HepG2 (cell line): ENCODE results near the gene RIN3. TPM values are rescaled to one million over a fixed set of nuclear protein-coding genes. Genes with fewer than 3 reads are reported as not detected.
A peak's percentile ranks its signal among the peaks of the same experiment; 100 is the strongest.

Experiments used
- FOSL2 ChIP-seq: sonication (generic); formaldehyde crosslinking; IDR thresholded peaks from 2 replicates; pipeline ENCODE4 v1.4.0; 2020; ENCODE audit warnings: missing genetic modification reagents
- FOXJ3 ChIP-seq: sonication (generic); formaldehyde crosslinking; IDR thresholded peaks from 2 replicates; pipeline ENCODE4 v1.4.0; 2020; ENCODE audit warnings: missing genetic modification reagents, mild to moderate bottlenecking, borderline replicate concordance
- FOXK1 ChIP-seq: sonication (generic); formaldehyde crosslinking; IDR thresholded peaks from 2 replicates; pipeline ENCODE4 v1.4.0; 2020; ENCODE audit warnings: low read depth, missing genetic modification reagents, borderline replicate concordance
- HMG20B ChIP-seq: conservative IDR thresholded peaks from 2 replicates; pipeline ENCODE4 v1.6.1; 2016; ENCODE audit warnings: missing genetic modification reagents, missing compliant biosample characterization
- HNF1A ChIP-seq, 2 experiments: sonication (generic) in 1 of 2; formaldehyde crosslinking in 1 of 2; IDR thresholded peaks; 2 replicates each; pipeline versions ENCODE4 v1.4.0 to v1.6.1; 2016 to 2020; ENCODE audit warnings: borderline replicate concordance in 1 of 2, low read depth in 1 of 2, mild to moderate bottlenecking in 1 of 2, missing genetic modification reagents in 1 of 2
- JDP2 ChIP-seq: sonication (generic); formaldehyde crosslinking; IDR thresholded peaks from 2 replicates; pipeline ENCODE4 v1.8.1; 2022; ENCODE audit warnings: missing genetic modification reagents, borderline replicate concordance
- PHF8 ChIP-seq: sonication (generic); formaldehyde crosslinking; IDR thresholded peaks from 2 replicates; pipeline ENCODE4 v1.5.0; 2020; ENCODE audit warnings: missing genetic modification reagents
- SOX5 ChIP-seq: IDR thresholded peaks from 2 replicates; pipeline ENCODE4 v1.6.1; 2016; ENCODE audit warnings: borderline replicate concordance
- ZNF317 ChIP-seq: sonication (generic); formaldehyde crosslinking; IDR thresholded peaks from 2 replicates; pipeline ENCODE4 v1.5.0; 2020; ENCODE audit warnings: mild to moderate bottlenecking, missing genetic modification reagents
- ZNF569 ChIP-seq: sonication (generic); formaldehyde crosslinking; IDR thresholded peaks from 2 replicates; pipeline ENCODE4 v1.5.0; 2020; ENCODE audit warnings: mild to moderate bottlenecking, missing genetic modification reagents, moderate library complexity, borderline replicate concordance
- ZSCAN9 ChIP-seq: IDR thresholded peaks from 2 replicates; pipeline ENCODE4 v1.6.1; 2016; ENCODE audit warnings: borderline replicate concordance
- polyA plus RNA-seq, 8 experiments: library from polyadenylated mRNA; depleted of rRNA in 3 of 8; stranded (reverse) in 7 of 8; unstranded in 1 of 8; fragments of >200 nt; fragmentation: Illumina TruSeq in 4 of 8; extraction: Trizol in 4 of 8; gene quantifications; 2 replicates each; pipeline versions ENCODE4 v1.2.1 to v1.2.3, GENCODE V29; 2011 to 2016; ENCODE audit warnings: low read depth in 4 of 8, missing spikeins in 1 of 8, mixed read lengths in 1 of 8; ENCODE audit not compliant: insufficient read depth in 1 of 8
- total RNA-seq, 5 experiments: library from RNA; depleted of rRNA; stranded (reverse); fragments of >200 nt; fragmentation: Illumina TruSeq; extraction: Trizol; gene quantifications; 2 replicates each; pipeline ENCODE4 v1.2.3, GENCODE V29; 2016; ENCODE audit warnings: low read depth in 1 of 5
- TF ChIP-seq, protein P1 (sequence below): IDR thresholded peaks from 2 replicates; pipeline ENCODE4 v1.6.1; 2016
- TF ChIP-seq, protein P2 (sequence below): sonication (generic); formaldehyde crosslinking; IDR thresholded peaks from 2 replicates; pipeline ENCODE4 v1.4.0; 2020; ENCODE audit warnings: mild to moderate bottlenecking, missing genetic modification reagents, borderline replicate concordance
- TF ChIP-seq, protein P3 (sequence below): sonication (generic); formaldehyde crosslinking; IDR thresholded peaks from 2 replicates; pipeline ENCODE4 v1.5.1; 2020; ENCODE audit warnings: mild to moderate bottlenecking, missing genetic modification reagents, borderline replicate concordance
- TF ChIP-seq, protein P4 (sequence below): sonication (generic); formaldehyde crosslinking; IDR thresholded peaks from 2 replicates; pipeline ENCODE4 v1.4.0; 2020; ENCODE audit warnings: mild to moderate bottlenecking, low read depth, missing genetic modification reagents

Gene RIN3
- total and polyA plus RNA-seq, 2 of the 13 experiments (the other 11 are each of a cell fraction or from before 2014, with no cell fraction given): 2.3 to 3.6 TPM

DNA sequence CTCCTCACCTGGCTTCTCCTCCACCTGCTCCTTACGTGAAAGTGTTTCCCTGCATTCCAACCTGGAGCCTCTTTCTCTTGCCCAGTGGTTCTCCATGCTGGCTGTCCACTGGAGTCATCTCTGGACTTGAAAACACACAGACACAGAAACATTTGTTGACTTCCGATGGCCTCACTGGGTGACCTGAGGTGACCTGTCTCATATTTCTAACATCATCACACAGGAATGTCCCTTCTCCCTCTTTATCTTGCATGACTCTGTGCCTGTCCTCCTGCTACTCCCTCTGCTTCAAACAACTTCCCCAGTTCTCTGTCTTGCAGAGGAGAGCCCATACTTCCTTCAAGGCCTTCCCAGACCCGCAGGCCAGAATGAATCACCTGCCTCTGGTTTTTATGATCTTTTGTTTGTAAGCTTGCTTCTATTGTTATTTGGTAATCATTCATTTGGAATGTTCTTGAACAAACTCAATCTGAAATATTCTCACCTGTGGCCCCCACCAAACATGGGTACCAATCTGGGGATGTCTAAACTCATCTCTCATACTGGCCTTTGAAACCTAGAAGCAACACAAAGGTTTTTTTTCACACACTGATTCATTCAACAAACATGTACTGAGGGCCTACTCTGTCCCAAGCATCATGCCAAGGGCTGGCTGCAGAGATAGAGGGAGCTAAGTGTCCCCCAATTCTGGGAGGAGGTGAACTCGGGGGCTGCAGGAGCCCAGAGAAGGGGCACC lies 9.7 kb upstream of the RIN3 start (continued):
- TF ChIP-seq HNF1A (IDR thresholded peaks at IDR 0.05; ENCODE audit: low read depth) (no peak), HNF1A (CRISPR knock-in tag; IDR thresholded peaks at IDR 0.05; ENCODE audit: borderline replicate concordance) (0 out of 2 replicates have a peak, but pooled peaks have one; percentile 24), ZNF317 (CRISPR knock-in tag) (no peak), FOXJ3 (peak; percentile 82), FOXK1 (peak; percentile 80; the same call in 1 of the 2 replicates), ZNF569 (CRISPR knock-in tag) (no peak), PHF8 (no peak), ZSCAN9 (CRISPR knock-in tag) (0 out of 2 replicates have a peak, but pooled peaks have one; percentile 71), HMG20B (CRISPR knock-in tag) (peak; percentile 15; the same call in 1 of the 2 replicates), FOSL2 (CRISPR knock-in tag) (peak; percentile 84), JDP2 (CRISPR knock-in tag) (no peak), SOX5 (CRISPR knock-in tag) (peak; percentile 83)
- TF ChIP-seq, protein P1, sequence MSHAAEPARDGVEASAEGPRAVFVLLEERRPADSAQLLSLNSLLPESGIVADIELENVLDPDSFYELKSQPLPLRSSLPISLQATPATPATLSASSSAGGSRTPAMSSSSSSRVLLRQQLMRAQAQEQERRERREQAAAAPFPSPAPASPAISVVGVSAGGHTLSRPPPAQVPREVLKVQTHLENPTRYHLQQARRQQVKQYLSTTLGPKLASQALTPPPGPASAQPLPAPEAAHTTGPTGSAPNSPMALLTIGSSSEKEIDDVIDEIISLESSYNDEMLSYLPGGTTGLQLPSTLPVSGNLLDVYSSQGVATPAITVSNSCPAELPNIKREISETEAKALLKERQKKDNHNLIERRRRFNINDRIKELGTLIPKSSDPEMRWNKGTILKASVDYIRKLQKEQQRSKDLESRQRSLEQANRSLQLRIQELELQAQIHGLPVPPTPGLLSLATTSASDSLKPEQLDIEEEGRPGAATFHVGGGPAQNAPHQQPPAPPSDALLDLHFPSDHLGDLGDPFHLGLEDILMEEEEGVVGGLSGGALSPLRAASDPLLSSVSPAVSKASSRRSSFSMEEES: 0 out of 2 replicates have a peak, but pooled peaks have one; percentile 31
- TF ChIP-seq, protein P2, sequence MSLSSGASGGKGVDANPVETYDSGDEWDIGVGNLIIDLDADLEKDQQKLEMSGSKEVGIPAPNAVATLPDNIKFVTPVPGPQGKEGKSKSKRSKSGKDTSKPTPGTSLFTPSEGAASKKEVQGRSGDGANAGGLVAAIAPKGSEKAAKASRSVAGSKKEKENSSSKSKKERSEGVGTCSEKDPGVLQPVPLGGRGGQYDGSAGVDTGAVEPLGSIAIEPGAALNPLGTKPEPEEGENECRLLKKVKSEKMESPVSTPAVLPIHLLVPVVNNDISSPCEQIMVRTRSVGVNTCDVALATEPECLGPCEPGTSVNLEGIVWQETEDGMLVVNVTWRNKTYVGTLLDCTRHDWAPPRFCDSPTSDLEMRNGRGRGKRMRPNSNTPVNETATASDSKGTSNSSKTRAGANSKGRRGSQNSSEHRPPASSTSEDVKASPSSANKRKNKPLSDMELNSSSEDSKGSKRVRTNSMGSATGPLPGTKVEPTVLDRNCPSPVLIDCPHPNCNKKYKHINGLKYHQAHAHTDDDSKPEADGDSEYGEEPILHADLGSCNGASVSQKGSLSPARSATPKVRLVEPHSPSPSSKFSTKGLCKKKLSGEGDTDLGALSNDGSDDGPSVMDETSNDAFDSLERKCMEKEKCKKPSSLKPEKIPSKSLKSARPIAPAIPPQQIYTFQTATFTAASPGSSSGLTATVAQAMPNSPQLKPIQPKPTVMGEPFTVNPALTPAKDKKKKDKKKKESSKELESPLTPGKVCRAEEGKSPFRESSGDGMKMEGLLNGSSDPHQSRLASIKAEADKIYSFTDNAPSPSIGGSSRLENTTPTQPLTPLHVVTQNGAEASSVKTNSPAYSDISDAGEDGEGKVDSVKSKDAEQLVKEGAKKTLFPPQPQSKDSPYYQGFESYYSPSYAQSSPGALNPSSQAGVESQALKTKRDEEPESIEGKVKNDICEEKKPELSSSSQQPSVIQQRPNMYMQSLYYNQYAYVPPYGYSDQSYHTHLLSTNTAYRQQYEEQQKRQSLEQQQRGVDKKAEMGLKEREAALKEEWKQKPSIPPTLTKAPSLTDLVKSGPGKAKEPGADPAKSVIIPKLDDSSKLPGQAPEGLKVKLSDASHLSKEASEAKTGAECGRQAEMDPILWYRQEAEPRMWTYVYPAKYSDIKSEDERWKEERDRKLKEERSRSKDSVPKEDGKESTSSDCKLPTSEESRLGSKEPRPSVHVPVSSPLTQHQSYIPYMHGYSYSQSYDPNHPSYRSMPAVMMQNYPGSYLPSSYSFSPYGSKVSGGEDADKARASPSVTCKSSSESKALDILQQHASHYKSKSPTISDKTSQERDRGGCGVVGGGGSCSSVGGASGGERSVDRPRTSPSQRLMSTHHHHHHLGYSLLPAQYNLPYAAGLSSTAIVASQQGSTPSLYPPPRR (CRISPR knock-in tag): peak; percentile 34; the same call in 1 of the 2 replicates
- TF ChIP-seq, protein P3, sequence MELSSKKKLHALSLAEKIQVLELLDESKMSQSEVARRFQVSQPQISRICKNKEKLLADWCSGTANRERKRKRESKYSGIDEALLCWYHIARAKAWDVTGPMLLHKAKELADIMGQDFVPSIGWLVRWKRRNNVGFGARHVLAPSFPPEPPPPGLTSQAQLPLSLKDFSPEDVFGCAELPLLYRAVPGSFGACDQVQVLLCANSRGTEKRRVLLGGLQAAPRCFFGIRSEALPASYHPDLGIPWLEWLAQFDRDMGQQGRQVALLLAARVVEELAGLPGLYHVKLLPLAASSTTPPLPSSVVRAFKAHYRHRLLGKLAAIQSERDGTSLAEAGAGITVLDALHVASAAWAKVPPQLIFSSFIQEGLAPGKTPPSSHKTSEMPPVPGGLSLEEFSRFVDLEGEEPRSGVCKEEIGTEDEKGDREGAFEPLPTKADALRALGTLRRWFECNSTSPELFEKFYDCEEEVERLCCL (CRISPR knock-in tag): no peak
- TF ChIP-seq, protein P4, sequence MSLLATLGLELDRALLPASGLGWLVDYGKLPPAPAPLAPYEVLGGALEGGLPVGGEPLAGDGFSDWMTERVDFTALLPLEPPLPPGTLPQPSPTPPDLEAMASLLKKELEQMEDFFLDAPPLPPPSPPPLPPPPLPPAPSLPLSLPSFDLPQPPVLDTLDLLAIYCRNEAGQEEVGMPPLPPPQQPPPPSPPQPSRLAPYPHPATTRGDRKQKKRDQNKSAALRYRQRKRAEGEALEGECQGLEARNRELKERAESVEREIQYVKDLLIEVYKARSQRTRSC: no peak
